ENCODE data around the gene WDR33.
"Not testable (repeated sequence)": the region's sequence is repeated elsewhere in the genome, so short reads cannot be mapped to it uniquely, and the experiment has no call there.

The WDR33 gene

DNA sequence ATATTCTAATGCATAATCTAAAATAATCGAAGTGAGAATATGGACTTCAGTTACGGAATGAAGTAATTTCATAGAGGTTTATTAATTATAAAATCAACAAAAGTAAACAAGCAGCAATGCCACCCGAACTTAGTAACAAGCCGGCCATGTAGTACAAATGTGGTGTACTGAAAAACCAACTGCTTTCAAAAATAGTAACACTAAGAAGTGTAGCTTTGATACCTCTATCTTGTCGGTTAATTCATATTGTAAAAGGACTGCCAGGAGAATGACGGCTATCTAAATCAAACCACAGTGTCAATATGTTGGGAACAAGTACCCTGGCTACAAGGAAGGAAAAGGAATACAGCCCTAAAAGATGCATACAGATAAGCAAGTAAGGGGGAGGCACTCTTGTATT lies 48.5 kb downstream of the WDR33 start:
- DNase-seq = no peak

DNA sequence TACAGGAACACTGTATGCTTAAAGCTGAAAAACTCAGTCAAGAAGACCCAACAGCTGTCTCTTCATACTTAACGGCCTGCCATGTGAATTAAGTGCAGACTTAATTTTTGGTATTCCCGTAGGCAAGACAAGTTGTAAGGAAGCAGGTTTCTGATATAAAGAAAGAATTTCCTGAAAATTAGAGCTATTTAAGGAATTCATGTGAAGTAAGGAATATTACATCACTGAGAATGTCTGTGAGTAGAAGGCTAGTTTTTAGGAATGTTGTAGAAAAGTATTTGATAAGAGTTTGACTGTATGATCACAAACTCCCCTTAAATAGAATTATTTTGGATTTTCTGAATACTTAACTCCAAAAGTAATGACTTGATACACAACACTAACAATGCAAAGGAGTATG lies 51.0 kb downstream of the WDR33 start:
- no peak for DNase-seq

DNA sequence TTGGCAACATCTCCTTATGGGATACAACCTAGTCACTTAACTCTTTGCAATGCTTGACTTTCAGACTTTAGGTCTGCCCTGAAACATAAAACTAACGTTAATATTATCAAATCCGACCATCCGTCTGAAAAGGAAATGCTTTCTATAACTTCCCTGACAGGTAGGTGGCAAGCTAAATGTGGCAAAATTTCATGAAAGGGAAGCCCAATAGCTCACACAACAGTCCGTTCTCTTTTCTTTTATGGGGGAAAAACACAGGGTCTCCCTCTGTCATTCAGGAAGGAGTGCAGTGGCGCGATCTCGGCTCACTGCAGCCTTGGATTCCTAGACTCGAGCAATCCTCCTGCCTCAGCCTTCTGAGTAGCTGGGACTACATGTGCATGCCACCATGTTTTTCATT lies 56.8 kb downstream of the WDR33 start:
- DNase-seq = no peak

DNA sequence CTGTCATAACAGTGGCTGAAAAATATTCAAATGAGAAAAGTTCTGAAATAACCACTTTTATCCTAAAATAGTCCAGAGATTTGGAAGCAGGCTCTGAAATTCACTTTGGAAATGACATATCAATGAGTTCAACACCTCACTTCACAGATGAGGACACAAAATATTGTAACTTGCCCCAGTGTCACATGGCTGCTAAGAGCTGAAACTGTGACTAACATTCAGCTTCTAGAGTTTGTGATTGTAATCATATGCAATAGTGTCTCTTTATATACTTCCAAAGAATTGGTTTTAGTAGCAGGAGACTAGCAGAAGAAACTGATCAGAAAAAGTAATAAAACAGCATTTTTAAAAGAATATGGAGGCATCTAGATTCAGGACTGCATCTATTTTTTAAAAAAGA lies 57.6 kb downstream of the WDR33 start:
- DNase-seq = no peak

DNA sequence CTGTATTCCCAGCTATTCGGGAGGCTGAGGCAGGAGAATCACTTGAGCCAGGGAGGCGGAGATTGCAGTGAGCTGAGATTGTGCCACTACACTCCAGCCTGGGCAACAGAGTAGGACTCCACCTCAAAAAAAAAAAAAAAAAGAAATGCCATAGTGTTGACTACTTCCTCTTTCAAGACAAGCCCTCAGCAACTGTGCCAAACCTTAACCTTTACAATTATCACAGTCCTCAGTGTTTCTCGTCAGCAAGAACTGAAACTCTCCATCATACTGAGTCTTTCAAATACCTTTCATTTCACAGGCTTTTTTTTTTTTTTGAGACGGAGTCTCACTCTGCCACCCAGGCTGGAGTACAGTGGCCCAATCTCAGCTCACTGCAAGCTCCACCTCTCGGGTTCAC lies 61.4 kb downstream of the WDR33 start:
- DNase-seq = not testable (repeated sequence)

DNA sequence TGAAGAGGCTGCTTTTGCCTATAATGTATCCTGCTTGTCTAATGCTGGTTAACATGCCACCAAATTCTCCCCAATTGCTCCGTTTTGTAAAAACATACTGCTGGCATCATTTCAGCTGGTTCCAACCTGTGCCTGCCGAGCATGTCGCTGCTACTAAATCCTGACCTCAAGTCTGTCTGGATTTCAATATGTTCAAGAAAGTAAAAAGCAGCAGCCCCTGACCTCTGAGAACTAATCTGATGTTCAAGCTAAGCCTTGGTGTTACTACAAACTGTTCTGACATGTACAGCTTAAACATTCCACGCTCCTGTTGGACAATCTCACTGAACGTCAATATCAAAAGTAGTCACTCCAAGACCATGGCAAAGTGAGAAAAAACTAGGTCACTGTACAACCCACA lies 63.4 kb downstream of the WDR33 start:
- no peak for DNase-seq

DNA sequence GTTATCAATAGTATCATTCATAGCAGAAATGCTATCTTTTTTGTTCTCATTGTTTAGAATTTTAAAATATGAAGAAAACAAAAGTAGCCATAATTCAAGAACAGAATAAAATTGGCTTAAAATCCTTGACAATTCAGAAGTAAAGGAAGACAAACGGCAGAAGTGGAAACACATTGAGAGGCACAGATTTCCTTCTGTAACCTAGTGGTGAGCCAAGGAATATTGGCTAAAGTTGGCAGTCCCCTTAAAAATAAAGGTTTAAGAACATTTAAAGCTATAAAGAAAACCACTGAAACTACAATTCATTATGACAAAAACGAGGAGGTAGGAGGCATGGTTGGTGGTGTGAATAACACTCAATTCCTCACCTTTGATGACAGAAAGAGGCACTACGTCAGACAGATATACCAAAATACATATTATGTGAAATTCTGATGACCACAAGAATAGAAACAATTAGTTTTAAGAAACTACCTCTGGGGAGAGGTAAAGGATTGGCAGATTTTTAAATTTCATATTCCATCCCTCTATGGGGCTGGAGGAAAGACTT lies 67.4 kb downstream of the WDR33 start:
- no peak for DNase-seq

DNA sequence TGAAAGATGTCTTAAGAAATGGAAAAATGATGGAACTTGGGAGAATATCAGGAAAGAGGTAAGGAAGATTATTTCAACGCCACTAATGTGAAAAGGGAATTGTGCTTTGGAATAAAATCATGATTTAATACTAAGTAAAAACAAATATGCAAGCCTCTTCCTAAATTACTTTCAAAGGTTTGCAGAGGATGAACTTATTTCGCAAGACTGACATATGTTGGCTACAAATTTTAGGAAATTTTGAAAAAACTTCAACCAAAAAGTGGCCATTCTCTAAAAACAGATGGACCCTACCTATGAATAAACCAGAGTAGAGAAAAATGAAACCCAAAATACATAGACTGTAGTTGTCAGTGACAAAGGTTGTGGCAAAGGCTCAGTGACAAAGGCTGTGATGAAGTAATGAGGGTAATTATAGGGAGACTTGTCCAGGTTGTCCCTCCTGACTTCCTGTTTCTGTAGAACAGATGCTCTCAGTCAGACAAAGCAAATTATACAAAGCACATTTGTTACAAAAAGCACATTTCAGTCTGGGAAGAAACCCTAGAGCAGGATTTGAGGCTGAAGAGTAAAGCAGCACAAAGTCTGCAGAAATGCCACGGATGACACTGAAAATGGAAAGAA lies 70.2 kb downstream of the WDR33 start:
- DNase-seq = no peak

DNA sequence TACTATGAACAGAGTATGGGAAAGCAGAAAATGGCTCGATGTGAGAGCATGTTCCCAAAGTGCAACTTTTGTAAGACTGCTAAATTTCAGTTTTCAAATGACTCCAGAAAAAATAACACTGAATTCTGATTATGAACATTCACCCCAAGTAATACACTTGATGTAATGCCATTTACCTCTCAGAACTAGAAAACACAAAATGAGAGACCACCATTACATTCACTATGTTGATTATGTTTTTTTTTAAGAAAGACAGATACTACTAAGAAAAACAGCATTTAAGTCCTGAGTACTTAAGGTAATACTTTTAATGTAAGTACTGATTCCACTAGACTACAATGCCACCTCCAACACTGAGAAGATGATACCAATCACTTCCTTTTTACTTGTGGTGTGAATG lies 71.2 kb downstream of the WDR33 start:
- DNase-seq = no peak

DNA sequence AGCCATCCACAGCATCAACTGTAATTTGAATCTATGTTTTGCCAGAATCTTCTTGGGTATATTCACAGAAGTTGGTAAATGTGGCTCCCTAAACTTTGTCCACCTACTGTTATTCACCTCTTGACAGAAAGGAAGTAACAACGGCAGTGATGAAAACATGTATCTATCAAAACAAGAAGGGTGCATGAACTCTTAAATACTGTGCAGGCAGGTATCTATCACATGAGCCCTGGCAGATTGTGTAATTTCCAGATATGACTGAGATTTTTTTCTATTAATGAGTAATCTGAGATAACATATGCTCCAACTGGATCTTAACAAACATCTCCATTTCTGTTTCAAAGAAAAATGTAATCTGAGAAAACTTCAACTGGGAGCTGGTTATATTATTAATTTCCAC lies 73.1 kb downstream of the WDR33 start:
- no peak for DNase-seq

DNA sequence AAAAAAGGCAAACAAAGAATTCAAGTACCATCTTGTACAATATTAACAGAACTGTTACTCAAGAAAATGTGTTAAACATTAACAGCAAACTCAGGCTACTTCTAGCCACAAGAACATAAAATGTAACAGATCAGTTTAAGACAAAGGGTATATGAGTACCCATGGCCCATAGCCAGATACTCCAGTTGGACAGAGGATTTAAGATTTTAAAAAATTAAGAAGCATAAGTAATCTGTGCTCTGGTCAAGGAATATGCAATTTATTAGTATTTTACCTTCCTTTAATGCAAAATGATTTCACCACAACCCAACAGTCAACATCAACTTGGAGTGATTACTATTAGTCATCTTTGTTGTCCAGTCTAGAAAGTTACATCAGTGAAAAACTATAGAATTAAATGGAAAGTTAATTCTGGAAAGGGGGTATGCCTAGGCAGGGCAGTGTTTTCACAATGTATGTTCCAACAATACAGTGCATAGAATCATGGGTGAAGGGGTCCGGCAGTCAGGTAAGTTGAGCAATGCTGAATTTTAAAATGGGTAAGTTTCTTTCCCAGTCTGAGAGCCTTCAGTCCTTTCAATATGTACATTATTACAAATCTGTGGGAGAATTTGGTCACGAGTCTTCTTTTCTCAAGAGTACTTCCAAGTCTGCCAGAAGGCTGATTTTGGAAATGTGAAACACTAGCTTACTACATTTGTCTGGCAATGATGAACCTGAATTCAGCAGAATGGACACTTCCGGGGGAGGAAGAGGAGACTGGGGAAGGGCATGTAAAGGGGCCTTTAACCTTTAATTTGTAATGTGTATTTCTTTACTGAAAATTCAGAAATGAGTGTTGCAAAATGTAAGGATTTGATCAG lies 75.2 kb downstream of the WDR33 start:
- DNase-seq = no peak

DNA sequence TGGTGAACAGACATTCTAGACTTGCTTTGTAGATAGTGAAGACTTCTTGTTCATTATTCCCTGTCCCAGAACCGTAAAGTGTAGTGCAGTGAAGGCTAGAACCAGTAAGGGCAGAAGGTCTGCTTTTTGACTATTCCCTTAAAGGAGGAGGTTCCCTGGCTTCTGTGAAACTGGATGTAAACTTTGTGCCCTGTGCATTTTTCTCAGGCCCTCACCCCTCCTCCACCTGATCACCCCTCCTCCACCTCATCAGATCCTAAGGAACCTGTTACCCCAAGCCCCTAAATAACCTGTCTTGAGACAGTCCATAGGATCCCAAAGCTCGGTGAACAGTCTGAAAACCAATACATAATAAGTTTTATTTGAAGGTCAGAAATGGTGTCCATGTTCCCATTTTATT lies 75.9 kb downstream of the WDR33 start:
- DNase-seq = no peak

DNA sequence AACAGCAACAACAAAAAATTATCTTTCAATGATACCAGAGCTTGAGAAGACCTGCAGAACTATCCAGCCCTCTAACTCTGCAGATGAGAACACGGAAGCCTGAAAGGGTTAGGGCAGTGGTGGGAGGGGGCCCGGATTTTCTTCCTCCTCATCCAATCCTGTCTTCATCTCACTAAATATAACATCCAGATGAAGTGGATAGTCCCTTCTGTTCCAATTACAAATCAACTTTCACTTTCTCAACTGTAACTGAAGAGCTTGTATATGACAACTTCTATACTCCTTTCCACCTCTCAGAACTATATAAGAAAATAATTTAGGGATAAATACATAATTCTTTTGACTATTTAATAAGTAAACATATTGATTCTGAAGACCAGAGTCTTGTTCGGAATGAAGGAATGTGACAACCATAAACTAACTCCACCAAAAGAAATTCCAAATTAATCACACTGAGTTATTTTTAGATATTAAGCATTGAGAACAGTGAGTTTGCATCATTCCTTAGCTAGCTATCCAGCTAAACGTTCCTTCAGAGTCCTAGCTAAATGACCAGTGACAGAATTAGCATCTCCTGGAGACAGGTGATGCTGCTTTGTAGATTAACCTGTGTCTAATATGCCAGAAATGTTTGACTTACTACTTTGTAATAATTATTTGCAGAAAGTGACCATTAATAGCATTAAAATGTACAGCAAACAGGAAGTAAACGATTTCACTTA lies 77.0 kb downstream of the WDR33 start:
- no peak for DNase-seq

DNA sequence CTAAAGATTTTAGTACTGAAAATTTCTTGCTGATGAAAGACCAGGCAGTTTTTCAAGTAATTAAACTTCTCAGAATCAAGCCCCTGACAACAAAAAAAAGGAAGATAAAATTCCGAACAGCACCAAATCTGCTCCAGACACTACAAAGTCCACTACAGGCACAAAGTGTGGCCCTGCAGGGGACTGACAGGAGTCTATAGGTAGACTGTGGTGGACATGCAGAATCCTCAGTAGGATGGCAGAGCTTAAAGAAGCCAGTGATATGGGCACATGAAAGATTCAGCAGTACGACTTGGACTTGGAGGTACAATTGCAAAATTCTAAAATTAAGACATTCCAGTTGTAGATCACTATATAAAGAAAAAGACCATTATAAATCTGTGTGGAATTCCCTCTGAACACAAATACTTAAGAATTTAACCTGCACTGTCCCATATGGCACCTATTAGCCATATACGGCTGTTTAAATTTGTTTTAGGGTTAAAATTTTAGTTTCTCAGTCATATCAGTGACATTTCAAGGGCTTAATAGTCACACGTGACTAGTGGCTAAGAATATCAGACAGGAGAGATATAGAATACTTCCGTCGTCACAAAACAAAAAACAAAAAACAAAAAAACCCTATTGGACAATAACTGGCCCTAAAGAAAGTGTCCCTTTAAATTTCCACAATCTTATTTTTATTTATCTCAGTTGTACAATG lies 77.7 kb downstream of the WDR33 start:
- no peak for DNase-seq

DNA sequence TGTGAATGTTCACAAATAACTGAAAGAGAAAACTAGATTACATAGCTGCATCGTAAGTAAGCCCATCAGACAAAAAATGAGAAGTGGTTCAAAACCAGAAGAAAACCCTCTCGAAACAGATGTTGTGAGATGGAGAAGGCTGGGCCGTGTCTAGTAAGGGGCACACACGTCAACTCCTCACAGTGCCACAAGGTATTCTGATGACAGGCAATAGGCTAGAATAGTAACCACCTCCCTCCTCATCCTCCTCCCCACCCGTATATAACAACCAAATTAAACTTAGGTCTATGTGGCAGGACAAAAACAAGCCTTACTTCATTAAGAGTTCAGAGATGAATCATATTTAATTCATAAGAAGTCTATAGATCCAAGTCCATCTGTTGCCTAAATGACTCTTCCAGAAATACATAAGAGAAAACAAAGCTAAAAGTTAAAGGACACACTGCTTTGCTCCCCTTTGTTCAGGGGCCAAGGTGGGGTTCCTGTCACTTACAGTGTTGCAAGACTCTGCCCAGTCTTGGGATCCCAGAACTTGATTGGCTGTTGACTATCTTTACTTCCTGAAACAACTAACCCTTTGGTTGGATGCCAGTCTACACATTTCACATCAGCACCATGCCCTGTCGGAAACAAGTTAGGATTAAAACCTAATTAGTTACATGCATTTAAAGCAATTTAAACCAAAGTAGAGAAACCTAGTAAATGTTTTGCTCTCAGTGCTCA lies 84.7 kb downstream of the WDR33 start:
- DNase-seq = no peak

DNA sequence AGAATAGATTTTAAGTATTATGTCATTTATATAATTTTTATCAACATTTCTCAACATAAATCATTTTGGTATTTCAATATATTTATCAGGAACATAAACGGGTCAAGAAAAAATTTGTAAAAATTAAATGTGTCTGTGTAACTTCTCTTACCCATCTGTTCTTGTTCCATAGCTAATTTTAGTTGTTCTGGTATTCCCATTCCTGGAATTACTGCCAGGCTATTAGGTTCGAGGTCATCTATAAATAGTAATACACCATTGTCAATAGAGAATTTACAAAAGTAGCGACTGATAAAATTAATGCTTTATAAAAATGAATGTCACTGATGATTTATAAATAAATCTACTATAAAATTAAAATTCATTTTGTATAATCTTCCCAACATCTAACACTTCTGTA lies 88.2 kb downstream of the WDR33 start:
- no peak for DNase-seq

DNA sequence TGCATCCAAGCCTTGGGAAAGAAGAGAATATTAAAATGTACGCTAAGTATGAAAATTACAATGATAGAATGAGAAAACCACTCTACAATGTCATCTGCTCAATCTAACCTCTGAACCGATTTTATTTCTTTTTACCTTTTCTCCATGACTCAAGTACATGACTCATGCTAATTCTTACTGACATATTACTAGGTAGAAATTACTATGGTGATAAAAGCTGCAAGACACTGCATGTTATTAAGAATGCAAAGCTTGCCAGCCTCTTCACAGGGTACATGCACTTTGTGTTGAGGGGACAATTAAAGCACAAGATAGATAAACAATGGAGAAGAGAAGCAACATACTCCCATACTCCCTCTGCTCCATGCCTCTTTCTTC lies 89.0 kb downstream of the WDR33 start:
- DNase-seq = no peak

DNA sequence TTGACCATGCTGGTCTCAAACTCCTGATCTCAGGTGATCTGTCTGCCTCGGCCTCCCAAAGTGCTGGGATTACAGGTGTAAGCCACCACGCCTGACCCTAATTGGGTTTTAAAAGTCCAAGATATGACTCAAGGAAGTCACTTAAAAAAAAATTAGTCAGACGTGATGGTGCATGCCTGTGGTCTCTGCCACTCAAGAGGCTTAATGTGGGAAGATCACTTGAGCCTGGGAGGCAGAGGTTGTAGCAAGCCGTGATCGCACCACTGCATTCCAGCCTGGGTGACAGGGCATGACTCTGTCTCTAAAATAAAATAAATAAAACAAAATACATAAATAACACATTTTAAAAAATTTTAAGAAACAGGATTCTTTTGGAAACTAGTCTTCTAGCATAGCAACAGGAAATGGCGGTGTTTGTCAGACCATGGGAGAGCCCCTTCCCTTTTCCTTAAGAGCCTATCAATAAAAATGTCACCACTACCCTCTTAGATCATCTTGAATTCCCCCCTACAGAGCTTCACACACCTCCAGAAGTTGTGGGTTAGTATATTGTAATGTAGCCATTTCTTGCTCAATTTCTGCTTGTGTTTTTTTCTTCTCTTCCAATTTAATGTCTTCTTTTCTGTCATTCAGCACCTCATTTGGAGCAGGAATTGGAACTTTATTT lies 89.5 kb downstream of the WDR33 start:
- no peak for DNase-seq

DNA sequence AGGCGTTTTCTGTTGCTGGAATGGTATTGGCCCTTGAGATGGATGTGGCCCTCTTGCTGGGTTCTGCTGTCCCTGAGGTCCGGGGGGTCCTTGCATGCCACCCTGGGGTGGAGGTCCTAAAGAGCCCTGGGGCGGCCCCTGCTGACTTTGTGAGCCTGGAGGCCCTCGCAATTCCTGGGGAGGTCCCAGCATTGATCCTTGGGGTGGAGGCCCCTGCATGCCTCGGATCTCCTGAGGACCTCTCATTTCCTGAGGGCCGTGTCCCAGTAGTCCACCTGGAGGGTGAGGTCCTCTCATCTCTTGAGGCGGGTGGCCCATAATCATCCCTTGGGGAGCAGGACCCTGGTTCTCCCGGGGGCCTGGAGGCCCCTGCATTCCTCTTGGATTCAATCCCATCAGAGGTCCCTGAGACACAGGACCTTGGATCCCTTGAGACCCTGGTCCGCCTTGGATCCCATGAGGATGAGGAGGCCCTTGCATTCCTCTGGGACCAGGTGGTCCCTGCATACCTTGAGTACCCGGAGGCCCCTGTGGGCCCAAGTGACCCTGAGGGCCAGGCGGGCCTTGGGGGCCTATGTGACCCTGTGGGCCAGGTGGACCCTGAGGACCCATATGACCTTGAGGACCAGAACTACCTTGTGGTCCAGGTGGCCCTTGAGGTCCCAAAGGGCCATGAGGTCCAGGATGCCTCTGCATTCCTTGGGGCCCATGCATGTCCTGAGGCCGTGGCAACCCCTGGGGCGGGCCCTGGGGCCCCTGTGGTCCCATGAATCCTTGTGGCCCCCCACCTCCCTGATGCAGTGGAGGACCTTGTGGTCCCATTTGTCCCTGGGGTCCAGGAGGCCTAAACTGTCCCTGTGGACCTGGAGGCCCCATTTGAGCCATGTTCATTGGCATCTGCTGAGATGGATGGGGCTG lies 91.4 kb downstream of the WDR33 start:
- no peak for DNase-seq

DNA sequence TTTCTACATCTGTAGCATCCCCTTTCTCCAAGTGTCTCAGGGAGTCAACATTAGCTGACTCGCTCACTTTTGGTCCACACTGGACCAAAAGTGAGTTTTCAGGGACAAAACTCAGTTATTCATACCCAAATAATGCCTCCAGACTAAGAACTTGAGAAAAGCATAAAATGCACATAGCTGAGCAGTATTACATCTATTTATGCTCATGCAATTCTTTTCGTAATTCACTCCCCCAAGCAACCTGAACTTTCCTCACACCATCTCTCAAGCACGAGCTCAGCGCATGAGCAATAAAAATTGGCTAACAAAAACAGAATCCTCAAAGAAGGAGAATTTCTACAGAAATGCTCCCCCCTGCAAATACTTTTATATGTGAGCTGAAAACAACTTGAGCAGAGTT lies 92.7 kb downstream of the WDR33 start:
- no peak for DNase-seq
